ENCODE measurements around the gene SNCAIP.

The SNCAIP gene

GRCh38 chr5:122401976-122402725, 90.1 kb downstream of the SNCAIP start:
- no peak for DNase-seq

GRCh38 chr5:122402955-122403685, 91.1 kb downstream of the SNCAIP start:
- DNase-seq, result no peak

- no peak for DNase-seq
These were observed 92.0 kb downstream of the SNCAIP start for GRCh38 chr5:122404018-122404417.

- no peak for DNase-seq
These were observed 92.8 kb downstream of the SNCAIP start for GRCh38 chr5:122404653-122405362.

GRCh38 chr5:122405751-122406150, 93.7 kb downstream of the SNCAIP start:
- no peak for DNase-seq

- DNase-seq, result no peak
These were observed 94.1 kb downstream of the SNCAIP start for GRCh38 chr5:122406181-122406580.

GRCh38 chr5:122408592-122409224, 96.7 kb downstream of the SNCAIP start:
- DNase-seq, result no peak

GRCh38 chr5:122412966-122413365, 100.9 kb downstream of the SNCAIP start:
- DNase-seq, result no peak

- DNase-seq, result no peak
These were observed 101.7 kb downstream of the SNCAIP start for GRCh38 chr5:122413722-122414121.

GRCh38 chr5:122415030-122415800, 103.2 kb downstream of the SNCAIP start:
- DNase-seq, result peak; percentile 54

- no peak for DNase-seq
These were observed 103.7 kb downstream of the SNCAIP start for GRCh38 chr5:122415801-122416120.

- no peak for DNase-seq
These were observed 107.3 kb downstream of the SNCAIP start for GRCh38 chr5:122419142-122419894.

GRCh38 chr5:122420091-122420490, 108.1 kb downstream of the SNCAIP start:
- no peak for DNase-seq

GRCh38 chr5:122420537-122421236, 108.7 kb downstream of the SNCAIP start:
- no peak for DNase-seq

- DNase-seq, result no peak
These were observed 109.5 kb downstream of the SNCAIP start for GRCh38 chr5:122421374-122422079.

- DNase-seq, result no peak
These were observed 111.2 kb downstream of the SNCAIP start for GRCh38 chr5:122423221-122423620.

GRCh38 chr5:122424132-122424531, 112.1 kb downstream of the SNCAIP start:
- no peak for DNase-seq

GRCh38 chr5:122426301-122426700, 114.3 kb downstream of the SNCAIP start:
- no peak for DNase-seq

- DNase-seq, result no peak
These were observed 115.6 kb downstream of the SNCAIP start for GRCh38 chr5:122427621-122428020.

GRCh38 chr5:122429545-122430318, 117.7 kb downstream of the SNCAIP start:
- DNase-seq, result no peak

All from GDM1 (cell line).